T-helper 2 cell treated with Interferon-gamma antibody and Interleukin-4, amounts not matched to agents 100 ng/mL and 5 ng/mL, for 36 hours (primary cell): ENCODE data around the gene SNRPF. TPM values are rescaled to one million over a fixed set of nuclear protein-coding genes. Genes with fewer than 3 reads are reported as not detected.
"Not testable (repeated sequence)": the region's sequence is repeated elsewhere in the genome, so short reads cannot be mapped to it uniquely, and the experiment has no call there.

ENCODE experiments used
- intact Hi-C: fragments of 100-400 bp; cut with micrococcal nuclease; formaldehyde crosslinking; loops from one replicate; pipeline ENCODE4 v1.15.1; 2023
- total RNA-seq: library from RNA; stranded (reverse); gene quantifications from 2 replicates; pipeline ENCODE4 v1.2.3, GENCODE V29; 2022

SNRPF gene
- 47.2 and 50.5 TPM in 2 replicates for total RNA-seq

DNA sequence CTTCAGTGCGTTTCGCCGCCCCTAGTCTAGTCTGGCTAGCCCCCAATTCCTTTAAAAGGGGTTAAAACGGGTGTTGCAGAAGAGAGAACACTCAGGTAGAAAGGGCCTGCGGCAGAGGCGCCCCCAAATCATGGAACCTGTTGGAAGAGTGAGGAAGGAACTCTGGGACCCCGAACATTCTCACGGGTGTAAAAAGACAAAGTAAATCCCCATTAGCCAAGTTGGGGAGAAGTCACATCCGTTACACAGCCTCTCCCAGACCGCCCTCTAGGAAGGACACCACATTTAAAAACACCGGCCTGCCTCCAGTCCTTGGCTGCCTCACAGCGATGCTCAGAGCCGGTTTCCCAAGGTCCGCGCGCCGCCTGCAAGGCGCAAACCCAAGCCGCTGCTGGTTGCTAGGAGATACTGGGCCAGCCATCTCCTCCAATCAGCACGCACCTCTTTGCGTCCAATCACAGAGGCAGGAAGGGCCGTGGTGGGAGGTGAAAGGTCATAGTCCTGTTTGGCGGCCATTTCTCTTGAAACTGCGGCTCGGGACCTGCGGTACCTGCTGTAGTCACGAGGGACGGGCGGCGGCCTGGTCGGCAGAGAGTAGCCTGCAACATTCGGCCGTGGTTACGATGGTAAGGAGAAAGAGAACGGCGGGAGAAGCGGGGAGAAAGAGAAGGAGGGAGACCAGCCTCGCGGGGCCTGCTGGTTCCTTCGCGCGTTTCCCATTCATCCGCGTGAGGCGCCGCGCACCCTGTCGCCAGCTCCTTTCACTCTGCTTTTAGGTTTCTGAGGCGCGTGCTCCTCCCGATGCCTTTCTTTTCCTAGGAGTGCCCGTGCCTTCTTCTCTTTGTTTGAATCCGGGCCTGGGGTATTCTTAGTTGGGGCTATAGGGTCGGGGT is at the start of gene SNRPF:
Gene SNRPF (plus strand): TSS at position 502 of the 893 bp plus-strand sequence. CDS start 122 bp downstream, at position 624.
- intact Hi-C loops = loop anchor here (1.0 to 10.0 kb wide), 10 partner anchors 84 to 1049 kb away; partner anchors contain the start of genes AMDHD1, CCDC38, FGD6 and LTA4H

DNA sequence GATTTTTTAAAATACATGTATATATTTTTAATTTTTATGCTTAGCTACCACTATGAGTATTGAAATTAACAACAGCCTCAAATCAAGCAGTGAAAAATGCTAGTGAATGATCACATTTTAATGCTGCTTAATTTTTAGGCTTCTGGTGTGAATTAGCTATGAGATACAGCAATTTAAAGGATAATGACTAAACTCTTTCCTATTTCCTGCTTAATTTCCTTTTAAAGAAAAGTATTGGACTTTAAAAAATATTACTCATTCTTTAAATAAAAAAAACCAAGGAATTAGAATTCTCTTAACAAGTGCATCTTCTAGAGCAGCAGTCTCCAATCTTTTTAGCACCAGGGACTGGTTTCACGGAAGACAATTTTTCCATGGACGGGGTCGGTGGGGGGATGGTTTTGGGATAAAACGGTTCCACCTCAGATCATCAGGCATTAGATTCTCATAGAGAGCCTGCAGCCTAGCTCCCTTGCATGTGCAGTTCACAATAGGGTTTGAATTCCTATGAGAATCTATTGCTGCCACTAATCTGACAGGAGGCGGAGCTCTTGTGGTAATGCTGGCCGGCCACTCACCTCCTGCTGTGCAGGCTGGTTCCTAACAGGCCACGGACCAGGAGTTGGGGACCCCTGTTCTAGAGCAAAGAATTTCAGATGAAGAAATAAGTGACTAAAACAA is 49.6 kb upstream of the SNRPF start:
- intact Hi-C loops = no loop called here

DNA sequence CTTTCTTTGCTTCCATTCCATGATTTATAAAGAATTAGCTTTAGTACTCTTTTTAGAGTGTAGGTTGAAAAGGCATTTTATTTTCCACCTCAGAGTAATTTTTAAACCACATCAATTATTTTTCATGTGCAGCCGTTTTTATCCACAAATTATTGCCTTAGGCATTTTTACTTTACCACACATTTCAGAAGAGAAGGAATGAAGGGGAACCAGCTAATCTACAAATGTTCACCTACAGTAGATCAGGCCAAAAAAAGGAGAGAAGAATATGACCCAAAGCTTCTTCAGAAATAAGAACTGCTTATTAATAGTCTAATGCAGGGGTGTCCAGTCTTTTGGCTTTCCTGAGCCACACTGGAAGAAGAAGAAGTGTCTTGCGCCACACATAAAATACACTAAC is 48.3 kb upstream of the SNRPF start:
- intact Hi-C loops = loop anchor here (10.0 kb wide), 1 partner anchor 696 kb away; no protein-coding TSS in a partner anchor

DNA sequence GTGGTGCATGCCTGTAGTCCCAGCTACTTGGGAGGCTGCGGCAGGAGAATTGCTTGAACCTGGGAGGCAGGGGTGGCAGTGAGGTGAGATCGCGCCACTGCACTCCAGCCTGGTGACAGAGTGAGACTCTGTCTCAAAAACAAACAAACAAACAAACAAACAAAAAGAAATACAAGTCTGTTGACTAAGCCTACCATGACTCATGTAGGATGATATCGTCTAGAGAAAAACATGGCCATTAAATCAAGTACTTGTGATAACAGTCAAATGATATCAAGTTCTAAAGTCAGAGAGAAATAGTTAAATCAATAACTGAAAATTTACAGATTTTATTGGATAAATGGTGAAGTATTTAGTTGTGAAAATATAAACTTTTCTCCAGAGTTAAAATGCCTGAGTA is 46.6 kb upstream of the SNRPF start:
- intact Hi-C loops = loop anchor here (10.0 kb wide), 1 partner anchor 697 kb away; no protein-coding TSS in a partner anchor

DNA sequence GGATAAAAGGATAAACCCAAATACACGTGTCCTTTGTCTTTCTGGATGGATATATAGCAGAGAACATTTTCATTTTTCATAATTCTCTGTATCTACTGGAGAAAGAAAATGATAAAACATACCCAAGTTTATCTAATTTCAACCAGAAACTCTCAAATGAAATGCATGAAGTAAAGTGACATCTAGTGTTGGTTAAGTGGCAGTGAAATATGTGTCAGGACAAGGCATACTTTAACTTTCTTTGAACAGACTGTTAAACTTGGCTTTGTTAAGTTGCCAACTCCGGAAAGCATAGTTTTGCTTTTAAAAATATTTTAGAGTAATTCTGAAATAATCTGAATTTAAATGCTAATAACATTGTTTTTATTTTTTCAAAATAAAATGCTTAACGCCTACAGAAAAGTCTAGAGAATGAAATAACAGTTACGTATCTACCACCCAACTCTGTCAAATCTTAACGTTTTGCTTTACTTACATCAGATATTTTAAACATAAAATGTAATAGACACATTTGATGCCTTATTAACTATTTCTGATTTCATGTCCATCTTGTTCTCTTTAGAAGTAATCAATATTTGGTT is 43.0 kb upstream of the SNRPF start:
- intact Hi-C loops = loop anchor here (10.0 kb wide), 1 partner anchor 701 kb away; no protein-coding TSS in a partner anchor

DNA sequence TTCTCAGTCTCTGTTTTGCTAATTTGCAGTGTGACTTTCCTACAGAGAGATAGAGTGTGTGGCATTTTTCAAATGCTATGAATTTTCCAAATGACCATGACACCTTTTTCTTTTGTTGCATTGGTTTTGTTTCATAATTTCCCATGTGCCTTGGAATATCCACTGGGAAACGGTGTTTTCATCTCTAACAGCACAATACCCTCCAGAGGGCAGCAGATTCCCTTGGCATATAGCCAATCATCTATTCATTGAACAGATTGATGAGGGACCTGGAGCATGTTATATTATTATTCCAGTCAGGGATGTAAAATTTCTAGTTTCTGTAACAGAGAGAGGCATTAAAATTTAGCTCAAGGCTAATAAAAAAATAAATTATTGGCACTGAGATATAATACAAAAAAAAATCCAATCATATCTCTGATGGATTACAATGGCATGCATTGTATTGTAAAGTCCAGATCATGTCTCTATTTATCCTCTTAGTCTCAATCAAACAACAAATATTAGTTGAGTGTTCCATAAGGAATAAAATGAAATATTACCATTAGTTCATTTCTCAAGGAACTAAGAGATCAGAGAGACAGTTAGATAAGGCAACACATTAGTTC is 38.6 kb upstream of the SNRPF start:
- intact Hi-C loops = no loop called here

DNA sequence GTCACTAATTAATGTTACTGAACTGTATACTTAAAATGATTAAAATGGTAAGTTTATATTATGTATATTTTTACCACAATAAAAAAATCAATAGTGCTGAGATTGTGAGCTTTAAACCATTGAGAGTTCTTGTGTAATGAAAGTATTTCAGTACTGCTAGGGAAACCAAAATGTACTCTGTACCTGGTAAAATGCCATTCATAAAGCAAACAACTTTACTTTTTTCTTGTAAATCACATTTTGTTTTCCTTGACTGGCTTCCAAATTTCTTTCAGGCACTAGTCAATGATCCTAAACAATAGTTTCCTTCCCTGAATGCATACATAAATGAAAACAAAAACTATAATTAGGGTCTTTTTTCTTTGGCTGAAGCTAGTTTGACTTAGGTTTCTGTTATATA is 29.4 kb upstream of the SNRPF start:
- intact Hi-C loops = no loop called here

DNA sequence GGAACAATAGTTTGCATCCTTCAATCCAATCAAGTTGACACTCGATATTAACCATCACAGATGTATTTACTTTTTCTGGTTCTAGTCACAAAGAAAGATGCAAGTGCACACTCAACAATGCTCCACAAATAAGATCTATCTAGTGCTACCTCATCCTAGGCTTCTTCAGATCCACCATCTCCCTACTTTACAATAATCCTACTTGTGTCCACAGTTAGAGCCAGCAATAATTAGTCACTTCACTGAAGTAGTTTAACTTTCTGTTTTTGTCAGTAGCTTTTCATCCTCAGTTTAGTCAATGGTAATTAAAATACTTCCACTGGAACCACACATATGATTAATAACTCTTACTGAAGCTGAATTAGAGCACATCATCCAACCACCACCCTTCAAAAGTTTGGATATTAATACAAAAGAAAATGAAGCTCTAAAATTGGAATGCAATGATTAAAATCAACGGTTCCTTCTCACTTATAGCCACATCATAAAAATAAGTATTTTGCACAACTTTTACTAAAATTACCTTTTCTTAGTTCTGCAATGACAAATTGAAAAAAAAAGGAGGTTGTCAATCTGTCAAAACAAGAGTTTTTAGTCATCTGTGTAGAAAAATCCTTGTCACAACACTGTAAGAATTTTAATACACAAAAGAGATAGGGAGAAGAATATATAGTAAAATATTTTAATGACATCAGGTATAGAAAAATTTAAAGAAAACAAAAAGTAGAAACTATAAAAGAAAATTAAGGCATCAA is 28.2 kb upstream of the SNRPF start:
- intact Hi-C loops = no loop called here

DNA sequence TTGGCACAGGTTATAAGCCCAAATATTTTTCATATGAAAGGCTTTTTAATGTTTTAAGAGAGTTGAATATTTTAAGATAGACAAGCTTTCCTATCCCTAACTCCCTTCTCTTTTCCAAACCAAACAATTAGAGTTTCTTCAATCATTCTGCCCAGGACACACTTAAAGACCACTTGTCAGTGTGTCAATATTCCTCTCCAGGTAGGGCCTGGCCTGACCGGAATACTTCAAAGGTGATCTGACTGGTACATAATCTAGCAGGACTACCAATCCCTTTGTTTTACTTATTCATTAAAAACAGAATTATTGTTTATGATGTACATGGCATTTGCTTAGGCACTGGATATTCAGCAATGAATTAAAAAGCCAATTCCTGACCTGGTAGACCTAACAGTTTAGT is 24.2 kb upstream of the SNRPF start:
- intact Hi-C loops = no loop called here

DNA sequence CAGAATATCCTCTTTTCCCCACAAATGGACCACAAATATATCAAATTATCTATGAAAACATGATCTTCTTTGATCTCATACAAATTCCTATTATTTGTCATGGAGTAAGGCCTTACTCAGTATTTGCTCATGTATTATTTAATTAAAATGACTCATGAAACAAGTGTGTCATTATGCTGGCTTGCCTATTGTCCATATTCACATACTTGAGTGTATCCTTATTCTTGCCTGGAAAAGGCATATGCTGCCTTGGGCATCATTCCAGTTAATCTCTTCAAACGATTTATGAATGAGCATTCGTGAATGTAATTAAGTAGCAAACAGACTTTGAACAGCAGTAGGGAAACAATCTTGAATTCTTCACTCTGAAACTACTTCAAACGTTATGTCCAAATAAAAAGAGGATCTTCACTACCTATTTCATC is 22.6 kb upstream of the SNRPF start:
- intact Hi-C loops = no loop called here

DNA sequence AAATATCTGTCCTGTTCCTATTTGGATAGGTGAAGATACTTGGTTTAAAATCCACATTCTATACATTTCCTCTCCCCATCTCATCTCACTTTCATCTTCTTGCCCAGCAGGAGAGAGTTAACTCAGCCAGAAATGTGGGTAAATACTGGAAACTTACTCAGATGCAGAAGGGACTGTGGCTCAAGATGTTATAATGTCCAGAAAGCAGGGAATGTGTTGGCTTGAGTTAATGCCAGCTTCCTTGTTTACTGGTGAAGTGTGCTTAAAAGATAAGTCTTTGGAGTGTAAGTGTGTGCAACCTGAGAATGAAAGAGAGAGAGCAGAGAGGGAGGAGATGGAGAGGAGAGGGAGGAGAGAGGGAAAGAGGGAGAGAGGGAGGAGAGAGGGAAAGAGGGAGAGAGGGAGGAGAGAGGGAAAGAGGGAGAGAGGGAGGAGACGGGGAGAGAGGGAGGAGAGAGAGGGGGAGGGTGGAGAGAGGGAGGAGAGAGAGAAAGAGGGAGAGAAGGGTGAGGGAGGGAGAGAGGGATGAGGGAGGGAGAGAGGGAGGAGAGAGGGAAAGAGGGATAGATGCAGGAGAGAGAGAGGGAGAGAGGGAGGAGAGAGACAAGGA is 22.0 kb upstream of the SNRPF start:
- intact Hi-C loops = no loop called here

DNA sequence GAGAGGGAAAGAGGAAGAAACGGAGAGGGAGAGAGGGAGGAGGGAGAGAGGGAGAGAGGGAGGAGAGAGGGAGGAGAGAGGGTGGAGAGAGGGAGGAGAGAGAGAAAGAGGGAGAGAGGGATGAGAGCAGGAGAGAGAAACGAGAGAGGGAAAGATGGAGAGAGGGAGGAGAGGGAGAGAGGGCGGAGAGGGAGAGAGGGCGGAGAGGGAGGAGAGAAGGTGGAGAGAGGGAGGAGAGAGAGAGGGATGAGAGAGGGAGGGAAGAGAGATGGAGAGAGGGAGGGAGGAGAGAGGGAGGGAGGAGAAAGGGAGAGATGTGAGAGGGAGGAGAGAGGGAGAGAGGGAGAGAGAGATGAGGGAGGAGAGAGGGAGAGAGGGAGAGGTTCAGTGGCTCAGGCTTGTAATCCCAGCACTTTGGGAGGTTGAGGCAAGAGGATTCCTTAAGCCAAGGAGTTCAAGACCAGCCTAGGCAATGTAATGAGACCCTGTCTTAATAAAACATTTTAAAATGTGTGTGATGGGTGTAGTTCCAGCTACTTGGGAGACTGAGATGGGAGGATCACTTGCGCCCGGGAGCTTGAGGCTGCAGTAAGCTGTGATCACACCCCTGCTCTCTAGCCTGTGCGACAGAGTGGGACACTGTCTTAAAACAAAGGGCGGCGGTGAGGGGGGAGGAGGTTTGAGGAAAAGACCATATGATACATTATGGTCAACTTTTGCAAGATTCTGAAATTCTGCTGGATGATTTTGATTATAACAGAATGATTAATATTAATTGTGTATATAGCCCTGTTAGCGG is 21.3 kb upstream of the SNRPF start:
- intact Hi-C loops = no loop called here

DNA sequence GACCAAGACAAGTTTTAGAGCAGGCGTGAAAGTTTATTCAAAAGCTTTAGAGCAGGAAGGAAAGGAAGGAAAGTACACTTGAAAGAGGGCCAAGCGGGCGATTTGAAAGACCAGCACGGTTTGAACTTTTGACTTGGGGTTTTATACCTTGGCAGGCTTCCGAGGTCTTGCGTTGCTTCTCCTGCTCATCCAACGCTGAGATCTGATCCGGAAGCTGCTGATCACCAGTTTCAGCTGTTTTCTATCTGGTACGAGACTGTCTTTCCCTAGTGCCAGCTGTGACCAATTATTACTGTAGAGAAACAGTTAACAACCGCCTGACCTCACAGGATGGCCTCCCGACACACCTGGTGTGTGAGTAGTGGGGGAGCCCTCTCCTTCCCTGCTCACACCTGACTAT is 20.6 kb upstream of the SNRPF start:
- intact Hi-C loops = no loop called here

DNA sequence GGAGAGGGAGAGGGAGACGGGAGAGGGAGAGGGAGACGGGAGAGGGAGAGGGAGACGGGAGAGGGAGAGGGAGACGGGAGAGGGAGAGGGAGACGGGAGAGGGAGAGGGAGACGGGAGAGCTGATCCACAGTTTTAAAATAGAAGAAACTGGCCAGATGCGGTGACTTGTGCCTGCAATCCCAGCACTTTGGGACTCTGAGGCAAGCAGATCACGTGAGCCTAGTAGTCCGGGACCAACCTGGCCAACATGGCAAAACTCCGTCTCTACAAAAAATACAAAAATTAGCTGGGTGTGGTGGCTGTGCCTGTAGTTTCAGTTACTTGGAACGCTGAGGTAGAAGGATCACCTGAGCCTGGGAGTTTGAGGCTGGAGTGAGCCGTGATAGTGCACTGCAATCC is 16.3 kb upstream of the SNRPF start:
- intact Hi-C loops = not testable (repeated sequence)

DNA sequence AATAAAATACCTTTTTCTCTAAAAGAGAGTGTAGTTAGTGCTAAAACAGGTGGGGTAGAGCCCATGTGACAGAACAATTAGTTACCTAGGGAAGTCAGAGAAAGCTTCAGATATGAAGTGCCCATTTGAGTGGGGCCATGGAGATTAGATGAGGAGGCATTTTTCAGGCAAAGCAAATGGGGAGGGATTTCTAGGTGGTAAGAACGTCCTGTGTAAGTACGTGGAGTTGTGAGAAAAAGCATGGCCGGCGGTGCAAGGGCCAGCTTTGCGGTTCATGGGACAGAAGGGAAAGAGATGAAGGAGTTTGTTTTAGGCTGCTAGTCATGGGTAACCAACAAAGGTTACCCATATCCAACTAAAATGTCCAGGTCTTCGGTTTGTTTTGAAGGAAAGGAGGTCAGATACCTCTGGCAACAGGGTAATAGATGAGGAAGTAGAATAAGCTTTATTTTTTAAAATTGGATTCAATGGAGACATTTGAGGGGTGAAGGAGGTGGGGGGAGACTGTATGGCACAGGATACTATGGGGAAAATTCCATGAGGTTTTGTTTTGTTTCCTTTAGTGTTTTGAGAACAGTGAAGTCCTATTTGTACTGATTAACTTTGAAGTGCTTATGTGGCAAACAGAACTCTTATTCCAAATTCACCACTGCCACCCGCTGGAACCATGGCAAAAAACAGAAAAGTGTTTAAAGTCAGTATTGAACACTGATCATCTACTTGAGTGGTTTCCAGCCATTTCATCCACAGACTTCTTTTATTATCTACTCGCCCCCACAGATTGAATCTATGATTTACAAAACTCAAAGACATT is 10.0 kb upstream of the SNRPF start:
- intact Hi-C loops = no loop called here

DNA sequence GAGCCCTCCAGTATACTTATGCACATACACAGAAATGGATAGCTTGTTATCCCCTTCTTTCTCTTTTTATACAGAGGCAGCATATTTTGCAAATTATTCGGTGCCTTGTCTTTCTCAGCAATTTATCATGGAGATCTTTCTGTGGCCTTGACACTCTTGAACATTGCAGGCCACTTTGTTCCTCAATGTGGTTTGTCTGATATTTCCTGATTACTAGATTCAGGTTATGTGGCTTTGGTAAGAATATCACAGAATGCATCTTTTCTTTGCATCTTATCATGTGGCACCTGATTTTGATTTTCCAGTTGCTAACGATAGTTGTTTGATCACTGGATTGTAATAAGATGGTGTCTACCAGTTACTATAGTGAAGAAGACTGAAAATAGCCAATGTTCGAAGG is 7.1 kb upstream of the SNRPF start:
- intact Hi-C loops = loop anchor here (10.0 kb wide), 1 partner anchor 593 kb away; no protein-coding TSS in a partner anchor

DNA sequence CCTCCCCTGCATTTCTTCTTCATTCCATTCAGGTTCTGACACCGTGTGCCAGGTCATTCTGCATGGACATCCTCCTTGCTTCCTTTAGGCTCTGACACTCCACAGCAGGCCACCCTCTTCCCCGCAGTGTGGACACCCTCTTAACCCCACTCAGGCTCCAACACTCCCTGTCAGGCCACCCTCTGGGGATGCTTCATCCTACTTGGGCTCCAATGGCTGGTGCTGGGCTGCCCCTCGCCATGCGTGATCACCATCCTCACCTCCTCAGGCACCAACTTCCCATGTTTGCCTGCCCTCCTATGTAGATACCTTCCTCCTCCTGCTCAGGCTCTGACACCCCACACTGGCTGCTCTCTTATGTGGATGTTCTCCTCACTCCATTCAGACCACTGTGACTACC is 6.6 kb upstream of the SNRPF start:
- intact Hi-C loops = loop anchor here (10.0 kb wide), 1 partner anchor 593 kb away; no protein-coding TSS in a partner anchor

DNA sequence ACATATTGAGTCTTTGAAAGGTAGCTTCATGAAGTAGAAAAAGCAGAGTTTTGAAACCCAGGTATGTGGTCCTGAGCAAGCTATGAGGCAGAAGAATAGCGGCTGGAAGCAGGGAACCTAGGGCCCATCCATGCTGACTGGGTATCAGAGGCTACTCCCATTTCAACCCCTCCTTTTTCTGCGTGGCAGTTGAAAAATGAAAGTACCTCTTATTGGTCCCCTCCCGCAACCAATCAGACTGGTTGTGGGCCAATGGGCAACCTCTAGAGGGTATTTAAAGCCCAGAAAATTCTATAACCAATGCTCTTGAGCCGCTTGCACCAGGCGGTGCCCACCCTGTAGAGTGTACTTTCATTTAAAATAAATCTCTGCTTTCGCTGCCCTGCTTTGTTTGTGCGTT is 1.6 kb upstream of the SNRPF start:
- intact Hi-C loops = loop anchor here (5.0 to 10.0 kb wide), 5 partner anchors 310 to 1050 kb away; partner anchors contain the start of gene NEDD1
